NCI-H446 treated with DMSO at 0.1 percent for 48 hours (cell line): ENCODE data around the gene MRPL36.

ENCODE experiments used
- DNase-seq: peaks from one replicate; lab custom pipeline; 2025; lab: John Stamatoyannopoulos, UW

Gene MRPL36

DNA sequence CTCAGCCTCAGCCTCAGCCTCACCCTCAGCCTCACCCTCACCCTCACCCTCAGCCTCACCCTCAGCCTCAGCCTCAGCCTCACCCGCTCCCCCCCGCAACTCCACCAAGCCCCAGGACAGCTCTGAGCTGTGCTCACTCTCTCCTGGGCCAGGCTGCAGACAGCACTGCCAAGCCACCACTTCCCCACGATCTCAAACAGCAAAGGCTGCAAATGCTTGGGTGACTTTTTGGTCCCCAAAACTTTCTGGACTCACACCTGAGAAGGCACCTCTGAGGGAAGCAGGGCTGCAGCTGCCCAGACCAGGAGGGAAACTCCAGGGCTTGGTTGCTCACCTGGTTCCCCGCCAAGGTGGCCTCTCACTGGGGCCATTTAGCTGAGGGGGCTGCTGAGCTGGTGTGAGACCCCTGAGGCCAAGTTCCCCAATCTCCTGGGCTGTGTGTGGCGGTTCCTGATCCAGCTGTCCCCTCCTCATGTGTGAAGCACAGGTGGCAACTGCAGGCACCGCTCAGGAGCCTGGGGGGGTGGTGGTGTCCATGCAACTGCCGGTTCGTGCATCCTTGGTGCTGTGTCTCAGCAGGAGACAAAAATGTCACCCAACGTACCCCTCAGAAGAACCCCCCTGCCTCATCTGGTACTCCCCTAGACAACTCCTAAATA, 17.8 kb downstream of the MRPL36 start:
- DNase-seq = no peak

DNA sequence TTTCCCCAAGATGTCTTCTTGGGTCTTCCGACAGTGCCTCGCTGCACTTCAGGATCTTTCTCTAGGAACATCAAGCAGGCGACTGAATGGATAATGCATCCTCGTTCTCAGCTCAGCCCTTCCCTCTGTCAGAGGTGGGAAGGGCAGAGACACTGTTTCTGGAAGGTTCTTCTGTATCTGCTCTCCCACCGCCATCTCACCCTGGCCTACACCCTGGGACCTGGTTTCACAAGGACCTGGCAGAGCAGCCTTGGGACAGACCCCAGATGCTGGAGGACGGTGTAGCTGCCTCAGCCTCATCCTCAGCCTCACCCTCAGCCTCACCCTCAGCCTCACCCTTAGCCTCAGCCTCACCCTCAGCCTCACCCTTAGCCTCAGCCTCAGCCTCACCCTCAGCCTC, 18.5 kb downstream of the MRPL36 start:
- no peak for DNase-seq

- no peak for DNase-seq
Measured at GRCh38 chr5:1780614-1780930, 19.1 kb downstream of the MRPL36 start.

- DNase-seq = no peak
Measured at GRCh38 chr5:1779782-1780613, 19.6 kb downstream of the MRPL36 start.

GRCh38 chr5:1779021-1779680, 20.5 kb downstream of the MRPL36 start:
- no peak for DNase-seq

DNA sequence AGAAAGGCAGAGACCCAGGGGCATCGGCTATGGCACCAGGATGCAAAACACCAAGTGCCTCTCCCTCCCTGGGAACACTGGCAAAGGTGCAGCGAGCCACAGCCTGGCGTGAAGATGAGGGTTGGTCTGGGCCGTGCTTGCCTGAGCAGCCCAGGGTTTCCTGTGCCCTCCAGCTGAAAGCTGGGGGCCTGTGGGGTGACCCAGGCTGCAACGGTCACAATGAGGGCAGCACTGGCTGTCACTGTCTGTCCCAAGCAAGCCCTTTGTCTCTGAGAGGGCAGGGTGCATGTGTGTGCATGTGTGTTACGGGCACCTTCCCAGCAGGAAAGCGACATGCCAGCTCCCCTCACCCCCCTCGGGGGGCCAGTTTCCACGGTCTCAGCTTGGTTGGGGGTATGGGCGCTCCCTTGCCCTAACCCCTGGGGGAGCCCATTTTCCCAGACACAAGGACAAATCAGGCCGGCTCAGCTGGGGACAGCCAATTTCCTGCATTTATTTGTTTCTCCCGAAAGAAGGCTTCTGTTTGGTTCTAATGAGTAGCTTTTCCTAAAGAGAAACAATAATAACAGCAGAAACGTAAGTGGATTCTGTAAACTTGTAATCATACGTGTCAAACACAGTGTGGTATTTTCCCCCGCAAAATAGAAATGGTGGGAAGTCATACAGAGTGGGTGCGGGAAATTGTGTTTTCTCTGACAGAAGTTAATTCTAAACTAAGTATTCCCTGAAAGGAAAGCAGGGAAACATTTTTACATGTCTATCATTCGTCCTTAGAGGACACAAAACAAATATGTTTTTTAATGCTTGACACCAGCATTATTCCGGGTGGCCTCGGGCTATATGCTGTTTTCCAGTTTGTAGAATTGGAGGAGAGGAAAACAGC, 21.3 kb downstream of the MRPL36 start:
- DNase-seq = no peak

- DNase-seq = no peak
Measured at GRCh38 chr5:1777281-1778137, 22.1 kb downstream of the MRPL36 start.

- no peak for DNase-seq
Measured at GRCh38 chr5:1776831-1777230, 22.8 kb downstream of the MRPL36 start.

DNA sequence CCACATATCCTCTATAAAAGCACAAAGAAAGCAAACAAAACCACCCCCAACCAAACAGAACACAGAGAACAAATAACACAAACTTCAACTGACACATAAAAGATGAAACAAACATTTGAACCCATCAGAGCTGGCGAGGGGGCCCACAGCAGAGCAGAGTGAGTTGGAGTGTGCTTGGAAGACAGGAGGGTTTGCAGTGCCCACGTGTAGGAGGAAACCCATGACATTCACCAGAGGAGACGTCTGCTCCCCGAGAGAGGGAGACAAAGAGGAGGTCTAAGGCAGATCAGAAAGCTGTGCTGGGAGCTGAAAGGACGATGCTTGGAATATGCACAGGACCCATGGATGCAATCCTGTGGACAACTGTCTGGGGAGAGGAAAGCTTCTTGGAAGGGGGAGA, 27.0 kb downstream of the MRPL36 start:
- DNase-seq = no peak

GRCh38 chr5:1771149-1772065, 28.2 kb downstream of the MRPL36 start:
- no peak for DNase-seq

- no peak for DNase-seq
Measured at GRCh38 chr5:1770443-1770802, 29.2 kb downstream of the MRPL36 start.

DNA sequence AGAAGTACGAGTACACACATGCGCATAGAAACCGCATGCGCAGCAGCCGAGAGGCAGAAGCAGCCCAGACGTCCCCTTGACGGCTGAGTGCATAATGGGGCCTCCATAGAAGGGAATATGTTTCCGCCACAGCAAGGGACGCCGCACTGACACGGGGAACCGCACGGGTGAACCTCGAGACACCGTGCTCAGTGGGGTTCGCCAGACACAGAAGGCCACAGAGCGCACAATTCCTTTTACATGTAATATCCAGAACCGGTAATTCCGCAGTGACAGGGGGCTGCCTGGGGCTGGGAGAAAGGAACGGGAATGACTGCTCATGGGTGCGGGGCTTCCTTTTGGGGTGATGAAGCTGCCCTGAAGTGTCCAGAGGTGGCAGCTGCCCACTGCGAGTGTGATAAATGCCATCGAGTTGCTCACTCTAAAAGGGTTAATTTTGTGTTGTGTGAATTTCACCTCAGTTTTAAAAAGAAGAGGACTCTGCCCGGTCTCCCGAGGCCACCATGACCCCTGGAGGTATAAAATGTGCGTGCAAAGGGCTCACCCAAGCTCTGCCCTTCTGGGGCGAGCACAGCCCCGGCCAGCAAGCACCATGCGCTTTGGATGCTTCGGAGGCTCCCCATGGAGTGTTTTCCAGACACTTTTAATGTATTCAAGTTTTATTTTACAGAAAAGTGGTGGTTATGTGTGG, 29.7 kb downstream of the MRPL36 start:
- no peak for DNase-seq

- no peak for DNase-seq
Measured at GRCh38 chr5:1769017-1769640, 30.5 kb downstream of the MRPL36 start.

DNA sequence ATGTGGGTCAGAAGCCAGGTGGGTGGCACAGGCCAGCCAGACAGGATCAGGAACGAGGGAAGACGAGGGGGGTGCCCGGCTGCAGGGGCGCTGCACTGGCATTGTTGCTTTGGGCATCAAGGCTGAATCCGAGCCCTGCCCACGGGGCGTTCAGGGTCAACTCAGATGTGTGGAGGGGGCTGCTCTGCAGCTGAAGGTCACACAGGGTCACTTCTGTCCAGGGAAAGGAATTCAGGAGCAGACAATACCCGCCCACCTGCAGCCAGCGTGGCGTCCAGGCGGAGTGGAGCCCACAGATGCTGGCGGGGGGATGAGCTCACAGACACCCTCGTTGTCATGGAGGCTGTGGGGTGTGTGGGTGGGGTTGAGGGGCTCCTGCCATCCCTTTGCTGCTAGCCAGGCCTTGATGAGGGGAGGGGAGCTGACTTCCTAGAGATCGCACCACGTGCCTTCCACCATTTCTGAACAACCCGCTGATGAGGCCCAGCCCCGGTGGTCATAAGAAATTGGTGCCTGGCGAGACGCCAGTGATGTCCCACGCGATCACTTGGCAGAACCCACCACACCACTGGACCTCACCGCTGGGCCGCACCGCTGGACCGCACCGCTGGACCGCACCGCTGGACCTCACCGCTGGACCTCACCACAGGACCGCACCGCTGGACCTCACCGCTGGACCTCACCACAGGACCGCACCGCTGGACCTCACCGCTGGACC, 31.2 kb downstream of the MRPL36 start:
- no peak for DNase-seq

DNA sequence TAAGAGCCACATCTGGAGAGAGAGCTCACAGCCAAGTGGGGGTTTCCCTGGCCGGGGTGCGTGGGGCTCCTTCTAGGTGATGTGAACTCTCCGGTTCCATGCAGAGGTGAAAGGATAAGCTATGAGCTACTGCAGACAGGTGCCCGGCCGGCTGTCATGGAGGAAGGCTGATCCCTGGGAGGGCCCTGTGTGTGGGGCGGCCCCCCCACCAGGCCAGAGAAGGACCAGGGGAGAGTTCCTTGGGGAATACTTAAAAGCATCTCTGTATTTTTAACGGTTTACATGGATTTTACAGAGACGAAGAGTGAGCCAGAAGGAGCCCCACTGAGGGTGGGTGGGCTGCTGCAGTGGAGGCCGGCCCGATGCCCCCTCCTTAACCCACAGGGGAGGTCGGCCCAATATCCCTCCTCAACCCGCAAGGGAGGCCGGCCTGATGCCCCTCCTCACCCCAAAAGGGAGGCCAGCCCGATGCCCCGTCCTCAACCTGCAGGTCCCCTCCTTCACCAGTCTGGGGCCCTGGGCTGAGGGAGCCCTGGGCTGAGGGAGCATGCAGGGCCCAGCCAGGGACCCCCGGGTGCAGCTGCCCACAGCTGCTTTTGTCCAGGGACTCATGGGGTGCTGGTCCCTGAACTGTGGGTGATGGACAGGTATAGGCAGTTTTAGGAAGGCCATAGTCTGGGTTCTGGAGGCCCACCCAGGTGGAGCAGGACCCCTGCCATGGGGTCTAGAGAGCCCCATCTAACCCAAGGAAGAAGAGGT, 31.9 kb downstream of the MRPL36 start:
- no peak for DNase-seq

- no peak for DNase-seq
Measured at GRCh38 chr5:1765880-1766235, 33.8 kb downstream of the MRPL36 start.

- DNase-seq = no peak
Measured at GRCh38 chr5:1765141-1765879, 34.3 kb downstream of the MRPL36 start.
